ENCODE measurements around the gene ANTXR2. TPM values are rescaled to one million over a fixed set of nuclear protein-coding genes. Genes with fewer than 3 reads are reported as not detected.

ANTXR2 gene
- total RNA-seq, 1 experiment from 2014 or later: 7.0 TPM

DNA sequence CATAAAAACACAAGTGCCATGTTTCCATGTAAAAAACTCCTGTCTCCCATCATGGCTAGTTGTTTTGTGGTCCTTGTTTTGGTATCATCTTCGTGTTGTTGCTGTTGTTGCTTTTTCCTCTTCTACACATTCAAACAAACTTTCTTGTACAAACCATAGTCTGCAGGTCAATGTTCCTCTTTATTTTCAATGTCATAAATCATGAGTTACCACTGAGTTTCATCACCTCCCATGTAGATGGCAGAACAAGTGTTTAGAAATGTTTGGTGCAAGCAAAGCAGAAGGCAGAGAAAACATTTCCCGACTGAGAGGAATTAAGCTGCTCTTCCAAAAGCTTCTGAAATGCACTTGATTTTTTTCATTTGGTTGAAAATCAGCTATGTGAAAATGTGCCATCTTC lies 166.0 kb downstream of the ANTXR2 start:
- H3K9me3 ChIP-seq (ENCODE audit: low read depth, low read length, poor library complexity, severe bottlenecking): no peaks in the 10 kb centered on the region
- no peak overlapping the region for H3K4me3 ChIP-seq (ENCODE audit: low read depth, low read length, poor library complexity, severe bottlenecking)
- intact Hi-C loops (cut with micrococcal nuclease; ENCODE audit: unreplicated experiment): no loop called here
- no peaks in the 10 kb centered on the region for H3K36me3 ChIP-seq (ENCODE audit: insufficient read depth, low read length, poor library complexity, severe bottlenecking)
- no peaks in the 10 kb centered on the region for H3K4me1 ChIP-seq (ENCODE audit: insufficient read depth, low read length, poor library complexity, severe bottlenecking)
- no peaks in the 10 kb centered on the region for H3K27me3 ChIP-seq (replicated peaks; ENCODE audit: insufficient read depth, low read depth, low read length, poor library complexity)
- DNase-seq (ENCODE audit: low spot score): no peak
- no TSS peak for BruUV-seq (replicated peaks)
- ChIA-PET POLR2A (ENCODE audit: low non-redundant PET) (no interaction called here), CTCF (no interaction called here)
- TF ChIP-seq, protein P1, sequence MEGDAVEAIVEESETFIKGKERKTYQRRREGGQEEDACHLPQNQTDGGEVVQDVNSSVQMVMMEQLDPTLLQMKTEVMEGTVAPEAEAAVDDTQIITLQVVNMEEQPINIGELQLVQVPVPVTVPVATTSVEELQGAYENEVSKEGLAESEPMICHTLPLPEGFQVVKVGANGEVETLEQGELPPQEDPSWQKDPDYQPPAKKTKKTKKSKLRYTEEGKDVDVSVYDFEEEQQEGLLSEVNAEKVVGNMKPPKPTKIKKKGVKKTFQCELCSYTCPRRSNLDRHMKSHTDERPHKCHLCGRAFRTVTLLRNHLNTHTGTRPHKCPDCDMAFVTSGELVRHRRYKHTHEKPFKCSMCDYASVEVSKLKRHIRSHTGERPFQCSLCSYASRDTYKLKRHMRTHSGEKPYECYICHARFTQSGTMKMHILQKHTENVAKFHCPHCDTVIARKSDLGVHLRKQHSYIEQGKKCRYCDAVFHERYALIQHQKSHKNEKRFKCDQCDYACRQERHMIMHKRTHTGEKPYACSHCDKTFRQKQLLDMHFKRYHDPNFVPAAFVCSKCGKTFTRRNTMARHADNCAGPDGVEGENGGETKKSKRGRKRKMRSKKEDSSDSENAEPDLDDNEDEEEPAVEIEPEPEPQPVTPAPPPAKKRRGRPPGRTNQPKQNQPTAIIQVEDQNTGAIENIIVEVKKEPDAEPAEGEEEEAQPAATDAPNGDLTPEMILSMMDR (conservative IDR thresholded peaks at IDR 0.05; ENCODE audit: low read depth, low read length): no peak
- TF ChIP-seq EZH2 (IDR thresholded peaks at IDR 0.05; ENCODE audit: borderline replicate concordance, low read depth, low read length, poor library complexity, severe bottlenecking): no peak
- H3K27ac ChIP-seq (ENCODE audit: low read depth, low read length, poor library complexity, severe bottlenecking): no peak overlapping the region

DNA sequence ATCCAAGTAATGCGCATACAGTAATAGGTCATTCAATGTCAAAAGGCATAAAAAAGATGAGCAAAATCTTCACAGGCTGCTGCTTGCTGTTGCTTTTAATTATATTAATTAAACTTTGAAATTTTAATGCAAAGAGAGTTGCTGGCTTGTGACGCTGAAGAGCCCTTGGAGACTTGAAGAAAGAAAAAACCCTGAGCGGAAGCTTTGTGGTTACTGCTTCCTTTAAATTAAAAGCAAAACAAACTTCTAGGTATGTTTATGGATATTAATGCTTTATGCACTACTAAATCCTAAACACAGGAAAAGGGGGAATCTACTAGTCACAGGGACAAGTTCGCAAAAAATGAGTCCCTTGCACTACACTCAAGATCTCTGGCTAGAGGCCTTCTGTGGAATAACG lies 166.7 kb downstream of the ANTXR2 start:
- H3K27ac ChIP-seq (ENCODE audit: low read depth, low read length, poor library complexity, severe bottlenecking): no peak overlapping the region
- BruUV-seq (replicated peaks): no TSS peak
- no peaks in the 10 kb centered on the region for H3K9me3 ChIP-seq (ENCODE audit: low read depth, low read length, poor library complexity, severe bottlenecking)
- H3K27me3 ChIP-seq (replicated peaks; ENCODE audit: insufficient read depth, low read depth, low read length, poor library complexity): no peaks in the 10 kb centered on the region
- CTCF ChIA-PET: no interaction called here
- intact Hi-C loops (cut with micrococcal nuclease; ENCODE audit: unreplicated experiment): no loop called here
- no peaks in the 10 kb centered on the region for H3K36me3 ChIP-seq (ENCODE audit: insufficient read depth, low read length, poor library complexity, severe bottlenecking)
- H3K4me3 ChIP-seq (ENCODE audit: low read depth, low read length, poor library complexity, severe bottlenecking): no peak overlapping the region
- DNase-seq (ENCODE audit: low spot score): no peak
- TF ChIP-seq EZH2 (IDR thresholded peaks at IDR 0.05; ENCODE audit: borderline replicate concordance, low read depth, low read length, poor library complexity, severe bottlenecking): no peak
- TF ChIP-seq, protein P1 (conservative IDR thresholded peaks at IDR 0.05; ENCODE audit: low read depth, low read length): no peak
- POLR2A ChIA-PET (ENCODE audit: low non-redundant PET): no interaction called here
- H3K4me1 ChIP-seq (ENCODE audit: insufficient read depth, low read length, poor library complexity, severe bottlenecking): no peaks in the 10 kb centered on the region

DNA sequence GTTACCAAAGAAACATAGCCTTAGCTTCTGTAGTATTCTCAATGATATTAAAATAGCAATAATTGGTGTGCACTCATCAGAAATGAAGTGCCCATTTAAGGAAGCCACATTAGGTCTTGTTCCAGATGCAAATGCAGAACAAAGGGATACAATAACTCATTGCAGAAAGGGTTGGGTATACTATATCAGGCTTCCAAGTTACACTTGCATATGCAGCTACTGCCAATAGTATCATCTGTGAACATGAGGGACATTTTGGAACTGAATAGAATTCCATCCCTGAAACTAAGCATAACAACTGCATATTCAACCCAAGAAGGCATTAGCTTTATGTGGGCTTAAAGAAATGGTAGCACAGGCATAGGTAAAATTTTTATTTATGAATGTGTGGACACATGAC lies 167.8 kb downstream of the ANTXR2 start:
- H3K27me3 ChIP-seq (replicated peaks; ENCODE audit: insufficient read depth, low read depth, low read length, poor library complexity): no peaks in the 10 kb centered on the region
- POLR2A ChIA-PET (ENCODE audit: low non-redundant PET): no interaction called here
- H3K27ac ChIP-seq (ENCODE audit: low read depth, low read length, poor library complexity, severe bottlenecking): no peak overlapping the region
- no peaks in the 10 kb centered on the region for H3K9me3 ChIP-seq (ENCODE audit: low read depth, low read length, poor library complexity, severe bottlenecking)
- CTCF ChIA-PET: no interaction called here
- H3K4me3 ChIP-seq (ENCODE audit: low read depth, low read length, poor library complexity, severe bottlenecking): no peak overlapping the region
- H3K4me1 ChIP-seq (ENCODE audit: insufficient read depth, low read length, poor library complexity, severe bottlenecking): no peaks in the 10 kb centered on the region
- intact Hi-C loops (cut with micrococcal nuclease; ENCODE audit: unreplicated experiment): no loop called here
- BruUV-seq (replicated peaks): no TSS peak
- DNase-seq (ENCODE audit: low spot score): no peak
- H3K36me3 ChIP-seq (ENCODE audit: insufficient read depth, low read length, poor library complexity, severe bottlenecking): no peaks in the 10 kb centered on the region
- TF ChIP-seq, protein P1 (conservative IDR thresholded peaks at IDR 0.05; ENCODE audit: low read depth, low read length): no peak
- TF ChIP-seq EZH2 (IDR thresholded peaks at IDR 0.05; ENCODE audit: borderline replicate concordance, low read depth, low read length, poor library complexity, severe bottlenecking): no peak
